ENCODE data around the gene ZNF778. TPM values are rescaled to one million over a fixed set of nuclear protein-coding genes. Genes with fewer than 3 reads are reported as not detected.

The ZNF778 gene
- total and polyA plus RNA-seq, 10 of the 15 experiments (the other 5 are each of a cell fraction or from before 2014, with no cell fraction given): 0.20 to 9.7 (median 4.1) TPM

GRCh38 chr16:89183975-89184676 lies 33.4 kb upstream of the ZNF778 start (continued):
- TF ChIP-seq ZNF592 (IDR thresholded peaks at IDR 0.05) (no peak), PRDM15 (CRISPR knock-in tag; IDR thresholded peaks at IDR 0.05) (no peak), NFYB (IDR thresholded peaks at IDR 0.05; ENCODE audit: insufficient read depth, low read depth, low read length) (no peak), MXI1 (IDR thresholded peaks at IDR 0.05; ENCODE audit: low read depth, low read length) (no peak)

Measured in GM12878 (cell line).